H1 (cell line): ENCODE measurements around the gene RAB5A. TPM values are rescaled to one million over a fixed set of nuclear protein-coding genes. Genes with fewer than 3 reads are reported as not detected.

ENCODE experiments used
- polyA plus RNA-seq, 7 experiments: library from polyadenylated mRNA; depleted of rRNA in 3 of 7; stranded (reverse) in 5 of 7; unstranded in 2 of 7; fragments of >200 nt in 5 of 7; fragments of 200-250 nt in 2 of 7; gene quantifications; 1 replicate in 5 of 7; 2 replicates in 1 of 7; 4 replicates in 1 of 7; pipeline versions ENCODE4 v1.2.1 to v1.2.3, GENCODE V29; 2011 to 2013; ENCODE audit warnings: missing spikeins in 2 of 7, mixed read lengths in 2 of 7
- total RNA-seq: library from RNA; stranded (reverse); fragmentation: NEBNext Ultra II Directional; extraction: Animal tissue kit (Norgen Biotek cat#: 25700); gene quantifications from 2 replicates; pipeline ENCODE4 v1.2.1, GENCODE V29; 2021
- TF ChIP-seq, protein P1 (sequence below): IDR thresholded peaks from 2 replicates; pipeline ENCODE4 v1.6.1; 2012; ENCODE audit warnings: inconsistent platforms

The RAB5A gene
- total and polyA plus RNA-seq, 2 of the 8 experiments (the other 6 are each of a cell fraction or from before 2014, with no cell fraction given), result 22.4 to 77.7 TPM

GRCh38 chr3:19961960-19962359, 15.1 kb downstream of the RAB5A start (continued):
- TF ChIP-seq, protein P1, sequence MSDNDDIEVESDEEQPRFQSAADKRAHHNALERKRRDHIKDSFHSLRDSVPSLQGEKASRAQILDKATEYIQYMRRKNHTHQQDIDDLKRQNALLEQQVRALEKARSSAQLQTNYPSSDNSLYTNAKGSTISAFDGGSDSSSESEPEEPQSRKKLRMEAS, result no peak
